GM23338 (cell line): ENCODE results near the gene HSPG2. TPM values are rescaled to one million over a fixed set of nuclear protein-coding genes. Genes with fewer than 3 reads are reported as not detected.

Experiments
- ATAC-seq: fragments of 200-7000 bp; cut with Tn5 transposase; 3 replicates; pipeline ENCODE4 v1.9.1; 2020
- DNase-seq: peaks from one replicate; pipeline ENCODE4 v3.0.0-alpha.2; 2015; ENCODE audit warnings: low spot score
- H2AFZ ChIP-seq: fragments of 200-600 bp; sonication (generic); 2 replicates; pipeline ENCODE4 v1.8.0; 2016; ENCODE audit warnings: antibody characterized with exemption, mild to moderate bottlenecking, moderate library complexity
- H3F3A ChIP-seq: fragments of 200-600 bp; sonication (generic); replicated peaks from 2 replicates; pipeline ENCODE4 v1.8.0; 2017; ENCODE audit warnings: antibody characterized with exemption, mixed run types, low read depth
- H3K27ac ChIP-seq: fragments of 200-600 bp; sonication (generic); 2 replicates; pipeline ENCODE4 v1.6.1; 2016; ENCODE audit warnings: low read depth
- H3K27me3 ChIP-seq: fragments of 200-600 bp; sonication (generic); 2 replicates; pipeline ENCODE4 v1.8.0; 2016; ENCODE audit warnings: mild to moderate bottlenecking, mixed run types, moderate library complexity; ENCODE audit not compliant: insufficient read depth
- H3K36me3 ChIP-seq: fragments of 200-600 bp; sonication (generic); 2 replicates; pipeline ENCODE4 v1.8.0; 2016; ENCODE audit warnings: mild to moderate bottlenecking; ENCODE audit not compliant: insufficient read depth
- H3K4me1 ChIP-seq: fragments of 200-600 bp; sonication (generic); 2 replicates; pipeline ENCODE4 v1.8.0; 2016; ENCODE audit warnings: mild to moderate bottlenecking, moderate library complexity; ENCODE audit not compliant: insufficient read depth
- H3K4me2 ChIP-seq: fragments of 200-600 bp; sonication (generic); 2 replicates; pipeline ENCODE4 v1.7.1; 2017; ENCODE audit warnings: mixed run types
- H3K4me3 ChIP-seq: fragments of 200-600 bp; sonication (generic); 2 replicates; pipeline ENCODE4 v1.6.1; 2016; ENCODE audit warnings: mixed run types
- H3K79me2 ChIP-seq: fragments of 200-600 bp; sonication (generic); replicated peaks from 2 replicates; pipeline ENCODE4 v1.8.0; 2017; ENCODE audit warnings: mild to moderate bottlenecking; ENCODE audit not compliant: insufficient read depth
- H3K9me2 ChIP-seq: fragments of 200-600 bp; sonication (generic); 2 replicates; pipeline ENCODE4 v1.8.0; 2017; ENCODE audit not compliant: insufficient read depth
- H4K20me1 ChIP-seq: fragments of 200-600 bp; sonication (generic); replicated peaks from 2 replicates; pipeline ENCODE4 v1.8.0; 2017; ENCODE audit warnings: mild to moderate bottlenecking; ENCODE audit not compliant: insufficient read depth
- H3K27ac Mint-ChIP-seq: 2 replicates; pipeline ENCODE4 v1.8.0; 2020; ENCODE audit warnings: inconsistent platforms, mild to moderate bottlenecking, moderate library complexity, mixed read lengths
- H3K27me3 Mint-ChIP-seq: 3 replicates; pipeline ENCODE4 v1.8.0; 2022; ENCODE audit warnings: low read depth, mild to moderate bottlenecking, moderate library complexity, mixed read lengths, inconsistent platforms; ENCODE audit not compliant: insufficient read depth, poor library complexity
- H3K36me3 Mint-ChIP-seq: 3 replicates; pipeline ENCODE4 v1.8.0; 2021; ENCODE audit warnings: low read depth, mild to moderate bottlenecking, inconsistent platforms, moderate library complexity, mixed read lengths
- H3K4me1 Mint-ChIP-seq: 3 replicates; pipeline ENCODE4 v1.8.0; 2020; ENCODE audit warnings: mild to moderate bottlenecking, inconsistent platforms, mixed read lengths
- H3K4me3 Mint-ChIP-seq: 3 replicates; pipeline ENCODE4 v1.8.0; 2021; ENCODE audit warnings: moderate library complexity, mild to moderate bottlenecking, inconsistent platforms, mixed read lengths
- H3K9me3 Mint-ChIP-seq: 3 replicates; pipeline ENCODE4 v1.8.0; 2020; ENCODE audit warnings: moderate library complexity, mild to moderate bottlenecking, inconsistent platforms, mixed read lengths
- EZH2 ChIP-seq: fragments of 200-600 bp; sonication (generic); IDR thresholded peaks from one replicate; pipeline ENCODE4 v1.8.0; 2017; ENCODE audit warnings: antibody characterized with exemption, mild to moderate bottlenecking, low read depth; ENCODE audit not compliant: unreplicated experiment
- EZH2phosphoT487 ChIP-seq: fragments of 200-600 bp; sonication (generic); IDR thresholded peaks from one replicate; pipeline ENCODE4 v1.8.1; 2018; ENCODE audit warnings: antibody characterized with exemption; ENCODE audit not compliant: unreplicated experiment
- REST ChIP-seq: IDR thresholded peaks from one replicate; pipeline ENCODE4 v1.6.1; 2018; ENCODE audit warnings: antibody characterized with exemption; ENCODE audit not compliant: unreplicated experiment
- STAT1 ChIP-seq: IDR thresholded peaks from one replicate; pipeline ENCODE4 v1.6.1; 2016; ENCODE audit warnings: antibody characterized with exemption; ENCODE audit not compliant: unreplicated experiment
- ZNF114 ChIP-seq: fragments of 250-450 bp; sonication (Bioruptor Pico); IDR thresholded peaks from 2 replicates; pipeline ENCODE4 v1.5.0; 2020; ENCODE audit warnings: mild to moderate bottlenecking, moderate library complexity
- polyA plus RNA-seq: library from polyadenylated mRNA; unstranded; fragments of >200 nt; fragmentation: Nextera tagmentation; extraction: Ambion mirVana; gene quantifications from 2 replicates; pipeline ENCODE4 v1.2.1, GENCODE V29; 2016
- total RNA-seq: library from RNA; depleted of rRNA; stranded (reverse); fragments of >200 nt; shearing (Covaris generic); gene quantifications from 2 replicates; pipeline ENCODE4 v1.2.3, GENCODE V29; 2014
- TF ChIP-seq, protein P1 (sequence below): fragments of 250-450 bp; sonication (Bioruptor Pico); IDR thresholded peaks from 2 replicates; pipeline ENCODE4 v1.5.0; 2020; ENCODE audit warnings: mild to moderate bottlenecking, moderate library complexity

HSPG2 gene
- total and polyA plus RNA-seq, 2 experiments from 2014 or later, result 14.9 to 70.8 TPM

GRCh38 chr1:21854751-21855131 lies 82.4 kb downstream of the HSPG2 start (continued):
- TF ChIP-seq REST (no peak), STAT1 (no peak), EZH2phosphoT487 (no peak)

GRCh38 chr1:21854090-21854750 lies 82.9 kb downstream of the HSPG2 start:
- Histone ChIP-seq H3F3A (no peaks in the 10 kb centered on the region), H3K79me2 (no peaks in the 10 kb centered on the region), H3K4me1 (no peaks in the 10 kb centered on the region), H2AFZ (no peak overlapping the region), H3K27ac (no peak overlapping the region), H3K4me3 (no peak overlapping the region), H3K36me3 (no peaks in the 10 kb centered on the region; the same call in 1 of the 2 replicates), H4K20me1 (no peaks in the 10 kb centered on the region), H3K4me2 (no peak overlapping the region), H3K27me3 (no peaks in the 10 kb centered on the region), H3K9me2 (no peaks in the 10 kb centered on the region)
- H3K27me3 Mint-ChIP-seq, result peaks cover 2% of the 10 kb centered on the region
- ATAC-seq (0 out of 3 replicates have a peak, but pooled peaks have one; percentile 18), DNase-seq (no peak)
- no peak overlapping the region for H3K27ac Mint-ChIP-seq
- no peak overlapping the region for H3K4me3 Mint-ChIP-seq
- no peaks in the 10 kb centered on the region; the same call in 2 of the 3 replicates for H3K4me1 Mint-ChIP-seq
- TF ChIP-seq EZH2 (no peak), STAT1 (no peak)
- peaks cover 31% of the 10 kb centered on the region for H3K36me3 Mint-ChIP-seq
- H3K9me3 Mint-ChIP-seq, result no peaks in the 10 kb centered on the region

GRCh38 chr1:21853131-21853427 lies 84.0 kb downstream of the HSPG2 start:
- Histone ChIP-seq H3K27me3 (no peaks in the 10 kb centered on the region), H4K20me1 (no peaks in the 10 kb centered on the region), H2AFZ (no peak overlapping the region), H3K9me2 (no peaks in the 10 kb centered on the region), H3K79me2 (no peaks in the 10 kb centered on the region), H3K27ac (no peak overlapping the region), H3K4me1 (no peaks in the 10 kb centered on the region), H3K36me3 (no peaks in the 10 kb centered on the region; the same call in 1 of the 2 replicates), H3K4me2 (no peak overlapping the region), H3K4me3 (no peak overlapping the region), H3F3A (no peaks in the 10 kb centered on the region)
- H3K36me3 Mint-ChIP-seq, result peaks cover 26% of the 10 kb centered on the region
- no peak overlapping the region for H3K4me3 Mint-ChIP-seq
- DNase-seq, result no peak
- ATAC-seq, result no peak
- H3K9me3 Mint-ChIP-seq, result no peaks in the 10 kb centered on the region
- TF ChIP-seq ZNF114 (CRISPR knock-in tag) (no peak), STAT1 (no peak), EZH2 (no peak), EZH2phosphoT487 (no peak)
- TF ChIP-seq, protein P1, sequence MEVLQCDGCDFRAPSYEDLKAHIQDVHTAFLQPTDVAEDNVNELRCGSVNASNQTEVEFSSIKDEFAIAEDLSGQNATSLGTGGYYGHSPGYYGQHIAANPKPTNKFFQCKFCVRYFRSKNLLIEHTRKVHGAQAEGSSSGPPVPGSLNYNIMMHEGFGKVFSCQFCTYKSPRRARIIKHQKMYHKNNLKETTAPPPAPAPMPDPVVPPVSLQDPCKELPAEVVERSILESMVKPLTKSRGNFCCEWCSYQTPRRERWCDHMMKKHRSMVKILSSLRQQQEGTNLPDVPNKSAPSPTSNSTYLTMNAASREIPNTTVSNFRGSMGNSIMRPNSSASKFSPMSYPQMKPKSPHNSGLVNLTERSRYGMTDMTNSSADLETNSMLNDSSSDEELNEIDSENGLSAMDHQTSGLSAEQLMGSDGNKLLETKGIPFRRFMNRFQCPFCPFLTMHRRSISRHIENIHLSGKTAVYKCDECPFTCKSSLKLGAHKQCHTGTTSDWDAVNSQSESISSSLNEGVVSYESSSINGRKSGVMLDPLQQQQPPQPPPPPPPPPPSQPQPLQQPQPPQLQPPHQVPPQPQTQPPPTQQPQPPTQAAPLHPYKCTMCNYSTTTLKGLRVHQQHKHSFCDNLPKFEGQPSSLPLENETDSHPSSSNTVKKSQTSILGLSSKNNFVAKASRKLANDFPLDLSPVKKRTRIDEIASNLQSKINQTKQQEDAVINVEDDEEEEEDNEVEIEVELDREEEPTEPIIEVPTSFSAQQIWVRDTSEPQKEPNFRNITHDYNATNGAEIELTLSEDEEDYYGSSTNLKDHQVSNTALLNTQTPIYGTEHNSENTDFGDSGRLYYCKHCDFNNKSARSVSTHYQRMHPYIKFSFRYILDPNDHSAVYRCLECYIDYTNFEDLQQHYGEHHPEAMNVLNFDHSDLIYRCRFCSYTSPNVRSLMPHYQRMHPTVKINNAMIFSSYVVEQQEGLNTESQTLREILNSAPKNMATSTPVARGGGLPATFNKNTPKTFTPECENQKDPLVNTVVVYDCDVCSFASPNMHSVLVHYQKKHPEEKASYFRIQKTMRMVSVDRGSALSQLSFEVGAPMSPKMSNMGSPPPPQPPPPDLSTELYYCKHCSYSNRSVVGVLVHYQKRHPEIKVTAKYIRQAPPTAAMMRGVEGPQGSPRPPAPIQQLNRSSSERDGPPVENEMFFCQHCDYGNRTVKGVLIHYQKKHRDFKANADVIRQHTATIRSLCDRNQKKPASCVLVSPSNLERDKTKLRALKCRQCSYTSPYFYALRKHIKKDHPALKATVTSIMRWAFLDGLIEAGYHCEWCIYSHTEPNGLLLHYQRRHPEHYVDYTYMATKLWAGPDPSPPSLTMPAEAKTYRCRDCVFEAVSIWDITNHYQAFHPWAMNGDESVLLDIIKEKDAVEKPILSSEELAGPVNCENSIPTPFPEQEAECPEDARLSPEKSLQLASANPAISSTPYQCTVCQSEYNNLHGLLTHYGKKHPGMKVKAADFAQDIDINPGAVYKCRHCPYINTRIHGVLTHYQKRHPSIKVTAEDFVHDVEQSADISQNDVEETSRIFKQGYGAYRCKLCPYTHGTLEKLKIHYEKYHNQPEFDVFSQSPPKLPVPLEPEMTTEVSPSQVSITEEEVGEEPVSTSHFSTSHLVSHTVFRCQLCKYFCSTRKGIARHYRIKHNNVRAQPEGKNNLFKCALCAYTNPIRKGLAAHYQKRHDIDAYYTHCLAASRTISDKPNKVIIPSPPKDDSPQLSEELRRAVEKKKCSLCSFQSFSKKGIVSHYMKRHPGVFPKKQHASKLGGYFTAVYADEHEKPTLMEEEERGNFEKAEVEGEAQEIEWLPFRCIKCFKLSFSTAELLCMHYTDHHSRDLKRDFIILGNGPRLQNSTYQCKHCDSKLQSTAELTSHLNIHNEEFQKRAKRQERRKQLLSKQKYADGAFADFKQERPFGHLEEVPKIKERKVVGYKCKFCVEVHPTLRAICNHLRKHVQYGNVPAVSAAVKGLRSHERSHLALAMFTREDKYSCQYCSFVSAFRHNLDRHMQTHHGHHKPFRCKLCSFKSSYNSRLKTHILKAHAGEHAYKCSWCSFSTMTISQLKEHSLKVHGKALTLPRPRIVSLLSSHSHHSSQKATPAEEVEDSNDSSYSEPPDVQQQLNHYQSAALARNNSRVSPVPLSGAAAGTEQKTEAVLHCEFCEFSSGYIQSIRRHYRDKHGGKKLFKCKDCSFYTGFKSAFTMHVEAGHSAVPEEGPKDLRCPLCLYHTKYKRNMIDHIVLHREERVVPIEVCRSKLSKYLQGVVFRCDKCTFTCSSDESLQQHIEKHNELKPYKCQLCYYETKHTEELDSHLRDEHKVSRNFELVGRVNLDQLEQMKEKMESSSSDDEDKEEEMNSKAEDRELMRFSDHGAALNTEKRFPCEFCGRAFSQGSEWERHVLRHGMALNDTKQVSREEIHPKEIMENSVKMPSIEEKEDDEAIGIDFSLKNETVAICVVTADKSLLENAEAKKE (CRISPR knock-in tag), result no peak
- peaks cover 2% of the 10 kb centered on the region for H3K27me3 Mint-ChIP-seq
- no peaks in the 10 kb centered on the region; the same call in 2 of the 3 replicates for H3K4me1 Mint-ChIP-seq
- H3K27ac Mint-ChIP-seq, result no peak overlapping the region
